Adipocyte (in vitro differentiated cells): ENCODE measurements around the gene FLACC1.

Experiments used
- DNase-seq: peaks from one replicate; pipeline ENCODE4 v3.0.0-alpha.2; 2015; ENCODE audit warnings: low read depth
- H3K27me3 ChIP-seq: replicated peaks from 2 replicates; pipeline ENCODE4 v1.7.0; 2013; ENCODE audit warnings: mild to moderate bottlenecking, low read length, moderate library complexity; ENCODE audit not compliant: control insufficient read depth, insufficient read depth
- H3K36me3 ChIP-seq: 2 replicates; pipeline ENCODE4 v1.7.0; 2013; ENCODE audit warnings: low read length, mild to moderate bottlenecking, moderate library complexity; ENCODE audit not compliant: control insufficient read depth, insufficient read depth, severe bottlenecking
- H3K4me1 ChIP-seq: 2 replicates; pipeline ENCODE4 v1.7.0; 2013; ENCODE audit warnings: mild to moderate bottlenecking, low read length, moderate library complexity; ENCODE audit not compliant: control insufficient read depth, insufficient read depth
- H3K4me3 ChIP-seq: 2 replicates; pipeline ENCODE4 v1.7.0; 2013; ENCODE audit warnings: mild to moderate bottlenecking, low read length, moderate library complexity
- H3K9ac ChIP-seq: 2 replicates; pipeline ENCODE4 v1.7.0; 2013; ENCODE audit warnings: mild to moderate bottlenecking, low read length, moderate library complexity
- H3K9me3 ChIP-seq: 2 replicates; pipeline ENCODE4 v1.7.0; 2013; ENCODE audit warnings: mild to moderate bottlenecking, low read length, moderate library complexity; ENCODE audit not compliant: control insufficient read depth

FLACC1 gene

GRCh38 chr2:201261471-201261870 lies 95.7 kb downstream of the FLACC1 start:
- peaks cover 32% of the 10 kb centered on the region for H3K4me1 ChIP-seq
- H3K36me3 ChIP-seq: no peaks in the 10 kb centered on the region
- no peak for DNase-seq
- H3K4me3 ChIP-seq: no peak overlapping the region
- H3K27me3 ChIP-seq: no peaks in the 10 kb centered on the region
- H3K9me3 ChIP-seq: no peaks in the 10 kb centered on the region
- H3K9ac ChIP-seq: no peak overlapping the region

- Histone ChIP-seq H3K27me3 (no peaks in the 10 kb centered on the region), H3K4me3 (peak within 1 kb of the TSS; percentile 93), H3K9ac (peak within 1 kb of the TSS; percentile 94), H3K9me3 (no peaks in the 10 kb centered on the region), H3K36me3 (no peaks in the 10 kb centered on the region), H3K4me1 (peaks cover 32% of the 10 kb centered on the region)
- no peak for DNase-seq
Observed at GRCh38 chr2:201260302-201260800, 96.8 kb downstream of the FLACC1 start, which contains the start of gene CASP8. CASP8 (plus strand) TSS chr2:201260536; CDS start chr2:201266487, 5,951 bp downstream.

GRCh38 chr2:201258666-201259615 lies 98.2 kb downstream of the FLACC1 start:
- H3K36me3 ChIP-seq: no peaks in the 10 kb centered on the region
- no peak for DNase-seq
- H3K9me3 ChIP-seq: no peaks in the 10 kb centered on the region
- peaks cover 36% of the 10 kb centered on the region for H3K4me1 ChIP-seq
- H3K9ac ChIP-seq: peak overlapping the region; percentile 94
- H3K4me3 ChIP-seq: peak overlapping the region; percentile 93
- no peaks in the 10 kb centered on the region for H3K27me3 ChIP-seq

- peak overlapping the region; percentile 93 for H3K4me3 ChIP-seq
- H3K27me3 ChIP-seq: no peaks in the 10 kb centered on the region
- peak; percentile 83 for DNase-seq
- peaks cover 36% of the 10 kb centered on the region for H3K4me1 ChIP-seq
- H3K9ac ChIP-seq: peak overlapping the region; percentile 94
- H3K36me3 ChIP-seq: no peaks in the 10 kb centered on the region
- H3K9me3 ChIP-seq: no peaks in the 10 kb centered on the region
Observed at GRCh38 chr2:201257956-201258665, 99.0 kb downstream of the FLACC1 start.

- Histone ChIP-seq H3K9me3 (no peaks in the 10 kb centered on the region), H3K9ac (peak overlapping the region; percentile 94), H3K27me3 (no peaks in the 10 kb centered on the region), H3K36me3 (no peaks in the 10 kb centered on the region), H3K4me3 (peak overlapping the region; percentile 93), H3K4me1 (peaks cover 36% of the 10 kb centered on the region)
- no peak for DNase-seq
Observed at GRCh38 chr2:201257381-201257955, 99.7 kb downstream of the FLACC1 start.

GRCh38 chr2:201256082-201256481 lies 101.1 kb downstream of the FLACC1 start:
- no peaks in the 10 kb centered on the region for H3K36me3 ChIP-seq
- H3K4me3 ChIP-seq: no peak overlapping the region
- H3K9me3 ChIP-seq: no peaks in the 10 kb centered on the region
- no peak for DNase-seq
- peaks cover 32% of the 10 kb centered on the region for H3K4me1 ChIP-seq
- H3K27me3 ChIP-seq: no peaks in the 10 kb centered on the region
- H3K9ac ChIP-seq: no peak overlapping the region

GRCh38 chr2:201255408-201256033 lies 101.6 kb downstream of the FLACC1 start:
- H3K9ac ChIP-seq: no peak overlapping the region
- no peaks in the 10 kb centered on the region for H3K36me3 ChIP-seq
- peaks cover 28% of the 10 kb centered on the region for H3K4me1 ChIP-seq
- no peak for DNase-seq
- no peaks in the 10 kb centered on the region for H3K9me3 ChIP-seq
- H3K4me3 ChIP-seq: no peak overlapping the region
- H3K27me3 ChIP-seq: no peaks in the 10 kb centered on the region

- peak; percentile 74 for DNase-seq
- H3K27me3 ChIP-seq: no peaks in the 10 kb centered on the region
- no peaks in the 10 kb centered on the region for H3K36me3 ChIP-seq
- H3K4me1 ChIP-seq: peaks cover 15% of the 10 kb centered on the region
- no peaks in the 10 kb centered on the region for H3K9me3 ChIP-seq
- H3K9ac ChIP-seq: no peak overlapping the region
- no peak overlapping the region for H3K4me3 ChIP-seq
Observed at GRCh38 chr2:201254081-201254730, 102.9 kb downstream of the FLACC1 start.

GRCh38 chr2:201250741-201251140 lies 106.4 kb downstream of the FLACC1 start:
- no peaks in the 10 kb centered on the region for H3K36me3 ChIP-seq
- peaks cover 23% of the 10 kb centered on the region for H3K4me1 ChIP-seq
- no peak for DNase-seq
- H3K9me3 ChIP-seq: no peaks in the 10 kb centered on the region
- no peak overlapping the region for H3K4me3 ChIP-seq
- H3K27me3 ChIP-seq: no peaks in the 10 kb centered on the region
- H3K9ac ChIP-seq: no peak overlapping the region

GRCh38 chr2:201249889-201250288 lies 107.3 kb downstream of the FLACC1 start:
- H3K4me1 ChIP-seq: peaks cover 26% of the 10 kb centered on the region
- no peak overlapping the region for H3K9ac ChIP-seq
- no peak for DNase-seq
- no peaks in the 10 kb centered on the region for H3K36me3 ChIP-seq
- no peaks in the 10 kb centered on the region for H3K27me3 ChIP-seq
- H3K4me3 ChIP-seq: no peak overlapping the region
- H3K9me3 ChIP-seq: no peaks in the 10 kb centered on the region
